ENCODE results near the gene S100A16. TPM values are rescaled to one million over a fixed set of nuclear protein-coding genes. Genes with fewer than 3 reads are reported as not detected.
A peak's percentile ranks its signal among the peaks of the same experiment; 100 is the strongest.

Gene S100A16
- total RNA-seq, 1 donor from 2014 or later: 1.1 TPM

- Mint-ChIP-seq H3K9me3 (ENCODE audit: unreplicated experiment) (peaks cover 3% of the 10 kb centered on the region), H3K4me1 (ENCODE audit: low read depth, unreplicated experiment) (peaks cover 11% of the 10 kb centered on the region), H3K27me3 (ENCODE audit: unreplicated experiment) (peaks cover 6% of the 10 kb centered on the region), H3K36me3 (ENCODE audit: unreplicated experiment) (no peaks in the 10 kb centered on the region), H3K4me3 (ENCODE audit: unreplicated experiment) (peak within 1 kb of the TSS; percentile 97), H3K27ac (ENCODE audit: unreplicated experiment) (peak within 1 kb of the TSS; percentile 68)
- DNase-seq: peak; percentile 92
- TF ChIP-seq CTCF (IDR thresholded peaks at IDR 0.05; ENCODE audit: partially characterized antibody, unreplicated experiment): no peak
Observed at GRCh38 chr1:153658400-153659174, 45.6 kb upstream of the S100A16 start, which contains the start of gene SNAPIN. Gene SNAPIN (plus strand): TSS chr1:153658703. CDS start chr1:153658744, 41 bp downstream.

- Mint-ChIP-seq H3K4me3 (ENCODE audit: unreplicated experiment) (no peak overlapping the region), H3K4me1 (ENCODE audit: low read depth, unreplicated experiment) (peaks cover 7% of the 10 kb centered on the region), H3K27me3 (ENCODE audit: unreplicated experiment) (peaks cover 6% of the 10 kb centered on the region), H3K27ac (ENCODE audit: unreplicated experiment) (no peak overlapping the region), H3K9me3 (ENCODE audit: unreplicated experiment) (peaks cover 3% of the 10 kb centered on the region), H3K36me3 (ENCODE audit: unreplicated experiment) (no peaks in the 10 kb centered on the region)
- no peak for TF ChIP-seq CTCF (IDR thresholded peaks at IDR 0.05; ENCODE audit: partially characterized antibody, unreplicated experiment)
- DNase-seq: no peak
Observed at GRCh38 chr1:153655333-153655732, 42.4 kb upstream of the S100A16 start.

- H3K4me1 Mint-ChIP-seq (ENCODE audit: low read depth, unreplicated experiment): no peaks in the 10 kb centered on the region
- no peak for DNase-seq
- peaks cover 1% of the 10 kb centered on the region for H3K9me3 Mint-ChIP-seq (ENCODE audit: unreplicated experiment)
- no peaks in the 10 kb centered on the region for H3K36me3 Mint-ChIP-seq (ENCODE audit: unreplicated experiment)
- TF ChIP-seq CTCF (IDR thresholded peaks at IDR 0.05; ENCODE audit: partially characterized antibody, unreplicated experiment): no peak
- H3K27ac Mint-ChIP-seq (ENCODE audit: unreplicated experiment): no peak overlapping the region
- peaks cover 7% of the 10 kb centered on the region for H3K27me3 Mint-ChIP-seq (ENCODE audit: unreplicated experiment)
- no peak overlapping the region for H3K4me3 Mint-ChIP-seq (ENCODE audit: unreplicated experiment)
Observed at GRCh38 chr1:153652805-153653500, 40.0 kb upstream of the S100A16 start.

GRCh38 chr1:153651771-153652170 lies 38.8 kb upstream of the S100A16 start:
- no peak overlapping the region for H3K27ac Mint-ChIP-seq (ENCODE audit: unreplicated experiment)
- H3K9me3 Mint-ChIP-seq (ENCODE audit: unreplicated experiment): peaks cover 8% of the 10 kb centered on the region
- H3K36me3 Mint-ChIP-seq (ENCODE audit: unreplicated experiment): no peaks in the 10 kb centered on the region
- peaks cover 9% of the 10 kb centered on the region for H3K27me3 Mint-ChIP-seq (ENCODE audit: unreplicated experiment)
- H3K4me3 Mint-ChIP-seq (ENCODE audit: unreplicated experiment): no peak overlapping the region
- H3K4me1 Mint-ChIP-seq (ENCODE audit: low read depth, unreplicated experiment): no peaks in the 10 kb centered on the region
- DNase-seq: no peak
- no peak for TF ChIP-seq CTCF (IDR thresholded peaks at IDR 0.05; ENCODE audit: partially characterized antibody, unreplicated experiment)

GRCh38 chr1:153649863-153650235 lies 36.9 kb upstream of the S100A16 start:
- DNase-seq: no peak
- TF ChIP-seq CTCF (IDR thresholded peaks at IDR 0.05; ENCODE audit: partially characterized antibody, unreplicated experiment): no peak
- Mint-ChIP-seq H3K4me3 (ENCODE audit: unreplicated experiment) (no peak overlapping the region), H3K36me3 (ENCODE audit: unreplicated experiment) (peaks cover 4% of the 10 kb centered on the region), H3K27me3 (ENCODE audit: unreplicated experiment) (peaks cover 11% of the 10 kb centered on the region), H3K4me1 (ENCODE audit: low read depth, unreplicated experiment) (no peaks in the 10 kb centered on the region), H3K9me3 (ENCODE audit: unreplicated experiment) (peaks cover 11% of the 10 kb centered on the region), H3K27ac (ENCODE audit: unreplicated experiment) (no peak overlapping the region)

Data from glutamatergic neuron (in vitro differentiated cells).